Measurements from ENCODE around the gene AKR1B1.

DNA sequence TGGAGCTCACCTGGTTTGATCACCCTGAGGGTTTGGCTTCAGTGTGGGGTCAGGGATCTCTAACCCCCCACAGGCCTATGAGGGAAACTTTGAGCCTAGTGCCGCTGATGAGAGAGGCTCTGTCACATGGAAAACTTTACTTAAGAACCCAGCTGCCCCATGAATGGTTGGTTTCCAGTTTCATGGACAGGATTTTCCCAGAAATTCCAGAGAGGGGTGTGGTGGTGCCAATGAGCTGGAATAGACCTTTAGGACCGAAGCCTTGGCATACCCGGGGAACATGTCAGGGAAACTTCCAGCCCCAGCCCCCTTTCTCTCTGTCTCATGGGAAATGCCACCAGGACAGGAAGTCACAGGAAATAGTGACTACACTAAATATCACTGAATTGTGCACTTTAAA is 36.9 kb downstream of the AKR1B1 start:
- TF ChIP-seq, protein P1, sequence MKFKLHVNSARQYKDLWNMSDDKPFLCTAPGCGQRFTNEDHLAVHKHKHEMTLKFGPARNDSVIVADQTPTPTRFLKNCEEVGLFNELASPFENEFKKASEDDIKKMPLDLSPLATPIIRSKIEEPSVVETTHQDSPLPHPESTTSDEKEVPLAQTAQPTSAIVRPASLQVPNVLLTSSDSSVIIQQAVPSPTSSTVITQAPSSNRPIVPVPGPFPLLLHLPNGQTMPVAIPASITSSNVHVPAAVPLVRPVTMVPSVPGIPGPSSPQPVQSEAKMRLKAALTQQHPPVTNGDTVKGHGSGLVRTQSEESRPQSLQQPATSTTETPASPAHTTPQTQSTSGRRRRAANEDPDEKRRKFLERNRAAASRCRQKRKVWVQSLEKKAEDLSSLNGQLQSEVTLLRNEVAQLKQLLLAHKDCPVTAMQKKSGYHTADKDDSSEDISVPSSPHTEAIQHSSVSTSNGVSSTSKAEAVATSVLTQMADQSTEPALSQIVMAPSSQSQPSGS (CRISPR knock-in tag; IDR thresholded peaks at IDR 0.05; ENCODE audit: borderline replicate concordance, low read depth), result no peak
- TF ChIP-seq, protein P2, sequence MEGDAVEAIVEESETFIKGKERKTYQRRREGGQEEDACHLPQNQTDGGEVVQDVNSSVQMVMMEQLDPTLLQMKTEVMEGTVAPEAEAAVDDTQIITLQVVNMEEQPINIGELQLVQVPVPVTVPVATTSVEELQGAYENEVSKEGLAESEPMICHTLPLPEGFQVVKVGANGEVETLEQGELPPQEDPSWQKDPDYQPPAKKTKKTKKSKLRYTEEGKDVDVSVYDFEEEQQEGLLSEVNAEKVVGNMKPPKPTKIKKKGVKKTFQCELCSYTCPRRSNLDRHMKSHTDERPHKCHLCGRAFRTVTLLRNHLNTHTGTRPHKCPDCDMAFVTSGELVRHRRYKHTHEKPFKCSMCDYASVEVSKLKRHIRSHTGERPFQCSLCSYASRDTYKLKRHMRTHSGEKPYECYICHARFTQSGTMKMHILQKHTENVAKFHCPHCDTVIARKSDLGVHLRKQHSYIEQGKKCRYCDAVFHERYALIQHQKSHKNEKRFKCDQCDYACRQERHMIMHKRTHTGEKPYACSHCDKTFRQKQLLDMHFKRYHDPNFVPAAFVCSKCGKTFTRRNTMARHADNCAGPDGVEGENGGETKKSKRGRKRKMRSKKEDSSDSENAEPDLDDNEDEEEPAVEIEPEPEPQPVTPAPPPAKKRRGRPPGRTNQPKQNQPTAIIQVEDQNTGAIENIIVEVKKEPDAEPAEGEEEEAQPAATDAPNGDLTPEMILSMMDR (IDR thresholded peaks at IDR 0.05), result no peak
- no peak for TF ChIP-seq FOXP1 (CRISPR knock-in tag; IDR thresholded peaks at IDR 0.05; ENCODE audit: borderline replicate concordance)
- TF ChIP-seq ZNF416 (CRISPR knock-in tag; IDR thresholded peaks at IDR 0.05), result no peak
- TF ChIP-seq NR1H2 (CRISPR knock-in tag; IDR thresholded peaks at IDR 0.05), result no peak
- TF ChIP-seq SP1 (CRISPR knock-in tag; conservative IDR thresholded peaks at IDR 0.05), result no peak
- no peak for TF ChIP-seq FOXJ3 (CRISPR knock-in tag; IDR thresholded peaks at IDR 0.05; ENCODE audit: borderline replicate concordance)
- no peak for TF ChIP-seq ZNF423 (CRISPR knock-in tag; IDR thresholded peaks at IDR 0.05)
- TF ChIP-seq GABPB1 (CRISPR knock-in tag; IDR thresholded peaks at IDR 0.05), result no peak
